ENCODE measurements around the gene TBX18. TPM values are rescaled to one million over a fixed set of nuclear protein-coding genes. Genes with fewer than 3 reads are reported as not detected.

The TBX18 gene
- total RNA-seq, 1 donor, result under 0.01 TPM

GRCh38 chr6:84685983-84686584, 78.3 kb downstream of the TBX18 start:
- peak in 2 of 3 donors; percentile 5 to 42 for DNase-seq (ENCODE audit: low read depth in 2 of 3, low spot score in 2 of 3)

- no peak for DNase-seq (ENCODE audit: low read depth in 2 of 3, low spot score in 2 of 3)
These were observed 82.6 kb downstream of the TBX18 start for GRCh38 chr6:84681693-84682326.

GRCh38 chr6:84675651-84676050, 88.7 kb downstream of the TBX18 start:
- DNase-seq (ENCODE audit: low read depth in 2 of 3, low spot score in 2 of 3), result no peak

- no peak for DNase-seq (ENCODE audit: low read depth in 2 of 3, low spot score in 2 of 3)
These were observed 90.0 kb downstream of the TBX18 start for GRCh38 chr6:84674395-84674794.

- no peak for DNase-seq (ENCODE audit: low read depth in 2 of 3, low spot score in 2 of 3)
These were observed 93.2 kb downstream of the TBX18 start for GRCh38 chr6:84671183-84671582.

- DNase-seq (ENCODE audit: low read depth in 2 of 3, low spot score in 2 of 3), result no peak
These were observed 94.5 kb downstream of the TBX18 start for GRCh38 chr6:84669945-84670344.

DNA sequence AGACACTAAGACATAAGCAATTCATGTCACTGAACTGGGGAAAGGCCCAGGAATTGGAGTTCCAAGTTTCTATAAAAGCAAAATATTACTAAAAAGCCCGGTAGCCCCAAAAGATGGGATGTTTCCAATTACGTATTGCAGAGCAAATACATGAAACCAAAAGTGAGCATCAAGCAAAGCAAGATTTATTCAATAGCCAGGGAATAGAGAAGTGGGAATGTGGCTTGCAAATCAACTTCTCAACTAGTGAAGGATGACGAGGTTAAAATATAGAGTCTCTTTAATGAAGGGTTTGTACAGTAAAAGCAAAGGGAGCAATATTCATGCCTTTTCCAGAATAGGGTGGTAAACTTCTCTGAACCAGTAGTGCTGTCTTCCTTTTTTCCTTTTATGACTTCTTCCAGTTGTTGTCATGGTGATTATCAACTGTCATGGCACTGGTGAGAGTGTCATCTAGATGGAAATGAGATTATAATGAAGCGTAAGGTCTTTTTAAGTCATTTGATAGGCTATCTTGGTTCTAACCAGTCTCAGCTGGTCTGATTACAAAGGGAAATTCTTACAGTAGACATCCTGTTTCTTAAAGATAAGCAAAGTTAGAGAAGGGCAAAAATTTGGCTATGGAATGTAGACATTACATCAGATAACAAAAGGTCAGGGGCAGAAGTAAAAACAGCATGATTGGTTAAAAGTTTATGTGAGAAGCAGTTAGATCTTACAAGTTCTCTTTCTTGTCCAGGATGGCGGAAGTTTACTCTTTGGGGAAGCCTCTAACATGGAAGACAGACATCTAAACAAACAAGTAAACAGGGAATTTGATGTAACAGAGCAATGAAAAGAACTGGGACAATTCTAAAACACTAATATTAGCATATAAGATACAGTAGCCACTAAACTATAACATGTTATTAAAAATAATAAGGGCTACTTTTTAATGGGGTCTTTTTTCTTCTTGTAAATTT, 96.9 kb downstream of the TBX18 start:
- DNase-seq (ENCODE audit: low read depth in 2 of 3, low spot score in 2 of 3), result no peak

- no peak for DNase-seq (ENCODE audit: low read depth in 2 of 3, low spot score in 2 of 3)
These were observed 99.0 kb downstream of the TBX18 start for GRCh38 chr6:84665401-84665800.

GRCh38 chr6:84663866-84664265, 100.5 kb downstream of the TBX18 start:
- no peak for DNase-seq (ENCODE audit: low read depth in 2 of 3, low spot score in 2 of 3)

GRCh38 chr6:84657486-84657885, 106.9 kb downstream of the TBX18 start:
- no peak for DNase-seq (ENCODE audit: low read depth in 2 of 3, low spot score in 2 of 3)

DNA sequence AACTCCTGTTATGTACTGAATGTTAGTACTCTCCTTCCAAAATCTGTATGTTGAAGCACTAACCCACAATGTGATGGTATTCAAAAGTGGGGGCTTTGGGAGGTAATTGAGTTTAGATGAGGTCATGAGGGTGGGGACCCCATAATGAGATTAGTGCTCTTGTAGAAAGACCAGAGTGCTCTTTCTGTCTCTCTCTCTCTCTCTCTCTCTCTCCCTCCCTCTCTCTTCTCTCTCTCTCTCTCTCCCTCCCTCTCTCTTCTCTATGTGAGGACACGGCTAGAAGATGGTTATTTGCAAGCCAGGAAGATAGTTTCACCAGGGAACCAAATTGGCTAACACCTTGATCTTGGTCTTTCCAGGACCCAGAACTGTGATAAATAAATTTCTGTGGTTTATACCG, 107.4 kb downstream of the TBX18 start:
- no peak for DNase-seq (ENCODE audit: low read depth in 2 of 3, low spot score in 2 of 3)

DNA sequence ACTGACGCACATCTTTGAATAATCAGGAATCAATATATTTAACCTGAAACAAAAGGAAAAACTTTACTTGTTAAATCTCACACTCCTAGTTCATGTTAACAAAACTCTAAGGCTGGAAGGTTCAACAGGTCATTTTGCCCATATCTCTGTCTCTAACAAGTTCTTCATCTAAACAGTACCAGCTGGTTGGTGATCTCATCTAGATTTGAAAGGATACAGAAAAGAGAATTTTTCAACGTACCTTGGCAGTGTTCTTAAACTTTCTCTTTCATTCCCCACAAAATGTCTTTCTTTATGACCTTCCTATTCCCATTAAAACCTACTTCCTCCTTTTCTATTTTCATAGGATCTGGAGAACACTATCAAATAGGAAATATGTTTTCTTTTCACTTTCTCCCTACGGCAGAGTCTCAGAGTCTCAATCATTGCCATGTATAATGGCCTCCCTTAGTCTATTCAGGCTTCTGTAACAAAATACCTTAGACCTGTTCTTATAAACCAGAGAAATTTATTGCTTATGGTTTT, 111.3 kb downstream of the TBX18 start:
- no peak for DNase-seq (ENCODE audit: low read depth in 2 of 3, low spot score in 2 of 3)

- DNase-seq (ENCODE audit: low read depth in 2 of 3, low spot score in 2 of 3), result no peak
These were observed 111.9 kb downstream of the TBX18 start for GRCh38 chr6:84652356-84653026.

GRCh38 chr6:84651583-84651982, 112.8 kb downstream of the TBX18 start:
- no peak for DNase-seq (ENCODE audit: low read depth in 2 of 3, low spot score in 2 of 3)

GRCh38 chr6:84648444-84648843, 116.0 kb downstream of the TBX18 start:
- no peak for DNase-seq (ENCODE audit: low read depth in 2 of 3, low spot score in 2 of 3)

DNA sequence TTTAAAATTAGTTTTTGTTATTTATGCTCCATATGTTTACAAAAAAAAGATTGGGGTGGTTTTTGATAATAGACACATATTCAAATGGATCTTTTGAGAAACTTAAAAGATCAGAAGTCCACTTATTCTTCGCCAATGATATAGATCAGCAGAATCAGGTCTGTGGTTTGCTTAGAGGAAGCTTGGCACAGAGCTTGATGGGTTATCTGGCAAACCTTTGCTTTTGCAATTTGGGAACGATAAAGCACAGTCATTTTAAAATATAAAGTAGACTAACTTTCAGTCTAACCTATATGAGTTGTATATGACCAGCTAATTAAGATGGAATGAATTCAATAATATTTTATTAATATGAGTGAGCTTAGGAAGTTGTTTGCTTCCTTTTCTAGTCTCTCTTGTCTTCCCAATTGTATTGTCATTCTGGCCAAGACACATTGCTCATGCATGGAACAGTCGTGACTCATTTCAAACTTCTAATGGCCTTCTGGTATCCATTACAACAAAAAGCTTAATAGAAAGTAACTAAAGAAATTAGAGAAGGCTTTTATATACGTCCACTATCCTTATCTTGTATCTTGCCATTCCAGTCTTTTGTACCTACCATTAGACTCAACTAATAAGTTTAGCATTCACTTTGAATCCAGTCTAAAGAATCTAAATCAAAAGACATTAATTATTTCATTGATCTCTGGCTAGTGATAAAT, 118.7 kb downstream of the TBX18 start:
- peak in 1 of 3 donors; percentile 3 for DNase-seq (ENCODE audit: low read depth in 2 of 3, low spot score in 2 of 3)

DNA sequence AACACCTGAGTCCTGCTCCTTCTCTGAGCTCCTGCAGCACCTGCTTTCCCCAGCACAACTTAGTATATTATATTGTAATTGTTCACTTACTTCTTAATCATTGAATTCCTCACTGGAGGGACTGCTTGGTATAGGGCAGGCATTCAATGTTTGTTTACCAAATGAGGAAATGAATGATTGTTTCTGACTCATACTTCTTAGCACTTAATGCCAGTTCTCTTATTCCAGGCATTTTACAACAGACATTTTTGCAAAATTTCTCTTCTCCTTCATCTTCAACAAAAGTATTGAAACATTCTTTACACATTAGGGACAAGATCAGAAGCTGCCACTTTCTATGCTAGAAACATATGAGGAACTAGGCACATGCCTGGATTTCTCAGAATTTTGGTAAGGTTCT, 119.4 kb downstream of the TBX18 start:
- DNase-seq (ENCODE audit: low read depth in 2 of 3, low spot score in 2 of 3), result no peak

GRCh38 chr6:84643778-84644177, 120.6 kb downstream of the TBX18 start:
- DNase-seq (ENCODE audit: low read depth in 2 of 3, low spot score in 2 of 3), result no peak

DNA sequence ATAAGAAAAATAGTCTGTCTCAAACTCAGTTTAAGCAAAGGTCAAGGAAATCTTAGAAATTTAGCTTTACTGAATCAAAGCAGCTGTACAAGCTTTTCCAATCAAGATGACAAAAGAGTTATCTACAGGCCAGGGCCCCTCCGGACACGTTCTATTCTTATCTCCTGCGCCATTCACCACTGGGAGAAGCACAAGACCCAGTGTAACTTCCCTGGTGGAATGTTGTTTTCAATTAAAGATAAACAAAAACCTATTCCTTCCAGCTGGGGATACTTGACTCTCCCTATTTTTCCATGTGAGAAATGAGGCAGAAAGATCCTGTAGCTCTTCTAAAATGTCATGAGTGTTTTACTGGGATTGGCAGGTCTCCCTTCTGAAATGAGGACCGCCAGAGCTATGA, 123.3 kb downstream of the TBX18 start:
- no peak for DNase-seq (ENCODE audit: low read depth in 2 of 3, low spot score in 2 of 3)

DNA sequence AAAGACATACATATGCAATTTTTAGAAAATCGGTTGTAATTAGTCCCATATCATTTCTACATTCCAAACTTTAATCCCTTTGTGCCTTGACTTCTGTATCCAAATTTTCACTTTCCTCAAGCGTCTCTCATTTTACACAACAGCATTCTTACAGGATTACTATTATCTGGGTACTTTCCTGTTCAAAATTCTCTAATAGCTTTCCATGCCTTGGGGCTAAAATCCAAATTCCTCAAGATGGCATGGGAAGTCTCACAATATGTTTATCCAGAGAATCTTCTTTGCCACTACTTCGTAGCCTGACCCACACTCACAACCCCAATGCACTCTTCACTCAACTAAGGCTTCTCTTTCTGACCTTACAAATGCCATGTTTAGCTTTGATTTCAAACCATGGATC, 125.0 kb downstream of the TBX18 start:
- DNase-seq (ENCODE audit: low read depth in 2 of 3, low spot score in 2 of 3), result no peak

Data from hematopoietic multipotent progenitor cell (in vitro differentiated cells).